ENCODE results near the gene MAP4K3.

MAP4K3 gene

GRCh38 chr2:39405364-39405763, 31.7 kb downstream of the MAP4K3 start:
- no peak for DNase-seq (ENCODE audit: low read depth)
- no peak for TF ChIP-seq CTCF (IDR thresholded peaks at IDR 0.05; ENCODE audit: low read depth, low read length)
- TF ChIP-seq POLR2A (IDR thresholded peaks at IDR 0.05; ENCODE audit: extremely low read depth, insufficient read length) = no peak
- TF ChIP-seq MAX (IDR thresholded peaks at IDR 0.05; ENCODE audit: low read depth, low read length) = no peak
- TF ChIP-seq MYC (IDR thresholded peaks at IDR 0.05; ENCODE audit: low read depth, low read length) = no peak
- no peak overlapping the region for H3K4me3 ChIP-seq (ENCODE audit: low read depth, low read length)

GRCh38 chr2:39403311-39403710, 33.8 kb downstream of the MAP4K3 start:
- TF ChIP-seq MAX (IDR thresholded peaks at IDR 0.05; ENCODE audit: low read depth, low read length) (no peak), POLR2A (IDR thresholded peaks at IDR 0.05; ENCODE audit: extremely low read depth, insufficient read length) (no peak), CTCF (IDR thresholded peaks at IDR 0.05; ENCODE audit: low read depth, low read length) (no peak), MYC (IDR thresholded peaks at IDR 0.05; ENCODE audit: low read depth, low read length) (no peak)
- no peak overlapping the region for H3K4me3 ChIP-seq (ENCODE audit: low read depth, low read length)
- no peak for DNase-seq (ENCODE audit: low read depth)

- no peak for DNase-seq (ENCODE audit: low read depth)
- TF ChIP-seq MAX (IDR thresholded peaks at IDR 0.05; ENCODE audit: low read depth, low read length) (no peak), CTCF (IDR thresholded peaks at IDR 0.05; ENCODE audit: low read depth, low read length) (no peak), POLR2A (IDR thresholded peaks at IDR 0.05; ENCODE audit: extremely low read depth, insufficient read length) (no peak), MYC (IDR thresholded peaks at IDR 0.05; ENCODE audit: low read depth, low read length) (no peak)
- no peak overlapping the region for H3K4me3 ChIP-seq (ENCODE audit: low read depth, low read length)
Measured at GRCh38 chr2:39401319-39401718, 35.8 kb downstream of the MAP4K3 start.

GRCh38 chr2:39399570-39399969, 37.5 kb downstream of the MAP4K3 start:
- no peak for DNase-seq (ENCODE audit: low read depth)
- TF ChIP-seq CTCF (IDR thresholded peaks at IDR 0.05; ENCODE audit: low read depth, low read length) (no peak), MAX (IDR thresholded peaks at IDR 0.05; ENCODE audit: low read depth, low read length) (no peak), MYC (IDR thresholded peaks at IDR 0.05; ENCODE audit: low read depth, low read length) (no peak), POLR2A (IDR thresholded peaks at IDR 0.05; ENCODE audit: extremely low read depth, insufficient read length) (no peak)
- H3K4me3 ChIP-seq (ENCODE audit: low read depth, low read length) = no peak overlapping the region

- DNase-seq (ENCODE audit: low read depth) = no peak
- TF ChIP-seq CTCF (IDR thresholded peaks at IDR 0.05; ENCODE audit: low read depth, low read length) (no peak), MYC (IDR thresholded peaks at IDR 0.05; ENCODE audit: low read depth, low read length) (no peak), MAX (IDR thresholded peaks at IDR 0.05; ENCODE audit: low read depth, low read length) (no peak)
- H3K4me3 ChIP-seq (ENCODE audit: low read depth, low read length) = no peak overlapping the region
Measured at GRCh38 chr2:39395313-39395712, 41.8 kb downstream of the MAP4K3 start.

- DNase-seq (ENCODE audit: low read depth) = no peak
- no peak overlapping the region for H3K4me3 ChIP-seq (ENCODE audit: low read depth, low read length)
- no peak for TF ChIP-seq MYC (IDR thresholded peaks at IDR 0.05; ENCODE audit: low read depth, low read length)
- TF ChIP-seq MAX (IDR thresholded peaks at IDR 0.05; ENCODE audit: low read depth, low read length) = no peak
- TF ChIP-seq CTCF (IDR thresholded peaks at IDR 0.05; ENCODE audit: low read depth, low read length) = no peak
- TF ChIP-seq POLR2A (IDR thresholded peaks at IDR 0.05; ENCODE audit: extremely low read depth, insufficient read length) = no peak
Measured at GRCh38 chr2:39394516-39394961, 42.5 kb downstream of the MAP4K3 start.
